T-helper 1 cell treated with Interleukin-12 subunit alpha and Interleukin-12 subunit beta and Interleukin-4 antibody, amounts not matched to agents 30 ng/mL and 1 ng/mL, for 36 hours (primary cell): ENCODE measurements around the gene COMMD10. TPM values are rescaled to one million over a fixed set of nuclear protein-coding genes. Genes with fewer than 3 reads are reported as not detected.

Source experiments
- intact Hi-C: fragments of 100-400 bp; cut with micrococcal nuclease; formaldehyde crosslinking; loops from one replicate; pipeline ENCODE4 v1.15.1; 2024
- total RNA-seq: library from RNA; stranded (reverse); gene quantifications from 2 replicates; pipeline ENCODE4 v1.2.3, GENCODE V29; 2022

Gene COMMD10
- total RNA-seq, 1 donor from 2014 or later, result 30.1 TPM

GRCh38 chr5:116281309-116281708 lies 196.5 kb downstream of the COMMD10 start:
- intact Hi-C loops, result no loop called here

- intact Hi-C loops, result no loop called here
Measured at GRCh38 chr5:116288524-116288923, 203.7 kb downstream of the COMMD10 start.

- intact Hi-C loops, result no loop called here
Measured at GRCh38 chr5:116289276-116289675, 204.5 kb downstream of the COMMD10 start.

- intact Hi-C loops, result no loop called here
Measured at GRCh38 chr5:116291271-116291670, 206.4 kb downstream of the COMMD10 start.

- intact Hi-C loops, result no loop called here
Measured at GRCh38 chr5:116292321-116292720, 207.5 kb downstream of the COMMD10 start.

- intact Hi-C loops, result no loop called here
Measured at GRCh38 chr5:116296335-116297072, 211.7 kb downstream of the COMMD10 start.

- intact Hi-C loops, result no loop called here
Measured at GRCh38 chr5:116297296-116297814, 212.5 kb downstream of the COMMD10 start.

GRCh38 chr5:116299746-116300640 lies 215.2 kb downstream of the COMMD10 start:
- intact Hi-C loops, result no loop called here

- intact Hi-C loops, result no loop called here
Measured at GRCh38 chr5:116301110-116301509, 216.3 kb downstream of the COMMD10 start.

- intact Hi-C loops, result no loop called here
Measured at GRCh38 chr5:116303340-116303739, 218.5 kb downstream of the COMMD10 start.

- intact Hi-C loops, result no loop called here
Measured at GRCh38 chr5:116303810-116304209, 219.0 kb downstream of the COMMD10 start.

- intact Hi-C loops, result no loop called here
Measured at GRCh38 chr5:116305899-116306298, 221.1 kb downstream of the COMMD10 start.

GRCh38 chr5:116306846-116307245 lies 222.0 kb downstream of the COMMD10 start:
- intact Hi-C loops, result no loop called here

GRCh38 chr5:116308391-116308790 lies 223.6 kb downstream of the COMMD10 start:
- intact Hi-C loops, result no loop called here

- intact Hi-C loops, result no loop called here
Measured at GRCh38 chr5:116313366-116313765, 228.5 kb downstream of the COMMD10 start.

GRCh38 chr5:116315531-116315930 lies 230.7 kb downstream of the COMMD10 start:
- intact Hi-C loops, result no loop called here

GRCh38 chr5:116318091-116318854 lies 233.4 kb downstream of the COMMD10 start:
- intact Hi-C loops, result no loop called here

- intact Hi-C loops, result no loop called here
Measured at GRCh38 chr5:116320486-116320885, 235.7 kb downstream of the COMMD10 start.

- intact Hi-C loops, result no loop called here
Measured at GRCh38 chr5:116329503-116329902, 244.7 kb downstream of the COMMD10 start.

GRCh38 chr5:116340799-116341198 lies 256.0 kb downstream of the COMMD10 start:
- intact Hi-C loops, result no loop called here
